HG03575 (cell line): ENCODE data around the gene PLB1.

Experiments used
- ATAC-seq: cut with Tn5 transposase; IDR thresholded peaks from one replicate; pipeline ENCODE4 v1.9.1; 2021; ENCODE audit not compliant: unreplicated experiment, insufficient number of reproducible peaks, low FRiP score; ENCODE audit errors: extremely low read depth

PLB1 gene

DNA sequence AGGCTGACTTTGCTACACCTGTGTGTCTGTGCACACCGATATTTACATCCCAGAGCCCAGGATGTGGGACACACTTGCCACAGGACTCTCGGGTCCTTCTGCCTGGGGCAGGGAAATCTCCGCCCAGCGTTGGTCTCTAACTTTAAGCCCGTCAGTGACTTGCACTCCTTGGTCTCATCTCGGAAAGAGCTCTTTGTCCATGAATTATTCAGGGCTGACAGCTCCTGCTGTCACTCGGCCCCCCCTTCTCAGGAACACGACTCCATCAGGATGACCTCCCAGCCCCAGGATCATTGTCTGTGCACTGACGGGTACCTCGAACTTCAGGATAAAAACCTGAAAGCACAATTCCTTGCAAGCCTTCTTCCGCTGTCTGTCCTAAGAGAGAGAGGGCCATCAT is 26.6 kb downstream of the PLB1 start:
- no peak for ATAC-seq

GRCh38 chr2:28523902-28524301 is 28.0 kb downstream of the PLB1 start:
- ATAC-seq: no peak

DNA sequence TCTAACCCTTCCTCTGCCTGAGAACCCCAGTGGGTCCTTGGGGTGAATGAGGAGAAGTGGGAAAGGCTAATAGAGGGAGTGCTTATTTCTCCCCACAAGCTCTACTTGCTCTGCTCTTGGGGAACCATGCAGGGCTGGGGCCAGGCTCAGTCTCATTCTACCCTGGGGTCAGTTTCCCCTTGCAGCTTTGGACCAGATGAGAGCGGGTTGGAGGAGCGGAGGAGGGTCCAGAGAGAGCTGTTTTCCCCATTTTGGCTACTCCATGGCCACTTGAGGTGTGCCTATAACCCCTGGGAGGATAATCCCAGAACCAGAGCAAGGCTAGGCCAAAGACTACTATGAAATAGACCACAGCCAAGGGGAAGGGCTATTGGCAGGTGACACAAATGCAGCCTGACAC is 29.6 kb downstream of the PLB1 start:
- ATAC-seq: no peak

DNA sequence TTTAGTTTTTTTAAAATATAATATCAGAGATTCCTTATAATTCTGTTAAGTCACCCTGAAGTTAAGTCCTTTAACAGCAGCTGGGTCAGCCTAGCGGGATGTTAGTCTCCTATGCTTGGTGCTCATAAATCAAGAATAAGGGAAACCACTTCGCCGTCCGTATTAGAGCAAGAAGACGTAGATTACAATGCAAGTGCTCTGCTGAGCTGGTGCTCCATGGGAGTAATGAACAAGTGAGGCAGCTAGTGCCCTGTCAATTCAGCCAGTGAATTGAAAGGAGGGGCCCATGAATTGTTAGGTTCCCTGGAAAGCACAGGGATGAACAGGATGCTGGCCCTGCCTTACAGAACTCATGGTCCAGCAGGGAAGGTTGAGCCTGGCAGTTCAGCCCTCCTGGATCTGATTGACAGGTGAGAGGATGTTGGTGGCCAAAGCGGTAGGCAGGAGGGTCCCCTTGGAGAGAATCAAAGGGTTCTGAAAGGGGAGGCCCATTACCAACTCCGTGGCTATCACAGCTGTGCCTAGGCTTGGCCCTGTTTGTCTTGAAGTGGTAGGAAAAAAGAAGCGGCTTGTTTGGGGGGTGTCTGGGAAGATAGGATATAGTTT is 30.8 kb downstream of the PLB1 start:
- no peak for ATAC-seq

DNA sequence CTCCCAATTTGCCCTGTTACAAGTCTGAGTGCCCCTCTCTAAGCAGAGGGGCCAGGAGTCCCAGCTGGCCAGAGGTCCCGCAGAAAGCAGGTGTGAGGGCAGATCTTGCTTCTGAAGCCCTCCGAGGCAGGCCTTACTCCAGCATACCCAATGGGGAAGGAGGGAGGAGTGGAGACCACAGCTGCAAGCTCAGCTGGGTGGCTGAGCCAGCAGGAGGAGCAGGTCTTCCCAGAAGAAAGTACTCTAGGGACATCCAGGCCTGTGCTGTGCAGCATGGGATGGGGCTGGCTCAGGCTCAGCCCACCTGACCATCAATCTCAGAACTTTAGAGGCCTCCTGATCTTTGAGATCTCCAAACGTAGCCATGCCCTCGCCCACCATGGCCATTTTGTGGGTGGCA is 31.3 kb downstream of the PLB1 start:
- ATAC-seq: no peak

DNA sequence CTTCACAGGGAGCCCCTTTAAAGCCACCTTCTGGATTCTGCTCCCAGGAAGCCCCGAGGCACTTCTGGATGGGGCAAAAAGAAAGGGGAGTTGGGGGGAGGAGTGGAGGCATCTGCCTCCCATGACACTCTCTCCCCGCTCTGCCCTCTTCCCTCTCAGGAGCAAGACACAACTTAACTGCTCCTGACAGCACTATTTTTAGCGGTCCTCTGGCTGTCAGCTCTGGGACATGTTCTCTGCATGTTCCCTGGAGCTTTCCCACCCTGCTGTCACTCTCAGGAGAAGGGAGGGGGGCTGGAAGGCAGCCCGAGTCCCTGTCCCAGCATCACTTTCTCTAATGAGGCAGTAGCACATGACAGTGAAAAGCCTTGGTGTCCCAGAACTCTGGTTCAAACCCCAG is 32.3 kb downstream of the PLB1 start:
- no peak for ATAC-seq

- no peak for ATAC-seq
These were observed 34.9 kb downstream of the PLB1 start for GRCh38 chr2:28530782-28531181.

- no peak for ATAC-seq
These were observed 36.5 kb downstream of the PLB1 start for GRCh38 chr2:28532399-28532798.

- ATAC-seq: no peak
These were observed 37.3 kb downstream of the PLB1 start for GRCh38 chr2:28533044-28533680.

DNA sequence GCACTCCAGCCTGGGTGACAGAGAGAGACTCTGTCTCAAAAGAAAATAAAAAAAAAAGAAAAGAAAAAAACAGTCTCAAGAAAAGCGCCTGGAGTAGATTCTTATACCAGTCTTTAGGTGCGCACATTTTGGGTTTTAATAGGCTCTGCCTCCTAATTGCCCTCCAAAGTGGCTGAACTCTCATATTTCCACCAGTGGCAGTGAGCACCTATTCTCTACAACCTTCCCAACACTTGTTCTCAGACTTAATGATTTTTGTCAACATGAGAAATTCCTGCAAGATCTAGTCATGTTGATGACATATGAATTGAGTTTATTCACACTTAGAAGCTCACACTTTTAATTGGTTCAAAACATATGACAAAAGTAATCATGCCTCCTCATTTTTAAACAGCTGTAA is 39.0 kb downstream of the PLB1 start:
- no peak for ATAC-seq

DNA sequence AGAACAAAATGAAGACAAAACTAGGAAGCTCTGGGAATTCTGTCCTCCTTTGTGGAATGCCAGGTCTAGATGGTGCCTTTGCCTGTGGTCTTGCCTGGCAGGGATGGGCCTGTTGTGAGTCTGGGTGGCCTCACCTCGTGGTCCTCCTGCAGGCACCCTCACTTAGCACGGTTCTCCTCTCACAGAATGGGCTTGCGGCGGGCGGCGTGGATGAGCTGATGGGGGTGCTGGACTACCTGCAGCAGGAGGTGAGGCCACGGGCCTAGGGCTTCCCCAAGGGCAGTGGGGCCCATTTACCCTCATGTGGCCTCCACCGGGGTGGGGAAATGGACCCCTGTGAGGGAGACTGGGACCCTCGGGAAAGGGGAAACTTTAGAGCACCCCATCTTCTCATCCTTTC is 42.3 kb downstream of the PLB1 start:
- no peak for ATAC-seq

DNA sequence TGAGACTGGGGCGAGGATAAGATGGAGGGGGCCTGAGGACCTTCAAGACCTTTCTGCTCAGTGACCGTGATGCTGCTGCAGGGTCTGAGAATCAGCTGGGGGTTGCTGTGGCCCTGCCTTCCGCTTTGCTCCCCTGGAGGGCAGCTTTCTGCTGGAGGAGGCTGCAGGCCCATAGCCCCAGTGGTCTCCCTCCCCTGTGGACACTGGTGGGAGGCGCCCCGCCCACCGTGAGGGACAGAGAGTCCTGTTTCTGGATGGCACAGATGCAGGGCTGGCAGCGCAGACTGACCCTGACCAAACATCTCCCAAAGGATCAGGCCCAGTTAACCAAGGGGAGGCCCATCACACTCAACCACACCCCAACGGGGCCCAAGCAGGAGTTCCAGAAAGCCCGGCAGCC is 42.8 kb downstream of the PLB1 start:
- no peak for ATAC-seq

GRCh38 chr2:28539118-28539541 is 43.3 kb downstream of the PLB1 start:
- ATAC-seq: no peak

GRCh38 chr2:28543316-28544035 is 47.6 kb downstream of the PLB1 start:
- no peak for ATAC-seq

DNA sequence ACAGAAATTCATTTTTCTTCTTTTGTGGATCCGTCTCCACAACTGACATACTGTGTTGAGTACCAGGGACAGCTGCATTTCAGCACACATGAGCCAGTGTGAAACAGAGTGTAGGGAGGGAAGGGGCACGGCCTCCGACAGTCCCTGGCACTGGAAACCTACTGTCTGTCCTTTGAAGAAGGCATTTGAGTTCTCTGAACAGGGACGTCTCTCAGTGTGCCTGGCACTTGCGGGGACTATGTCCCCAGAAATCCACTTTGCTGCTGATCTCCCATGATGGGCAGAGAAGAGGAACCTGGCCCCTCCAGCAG is 48.1 kb downstream of the PLB1 start:
- no peak for ATAC-seq

- no peak for ATAC-seq
These were observed 48.6 kb downstream of the PLB1 start for GRCh38 chr2:28544405-28544921.

DNA sequence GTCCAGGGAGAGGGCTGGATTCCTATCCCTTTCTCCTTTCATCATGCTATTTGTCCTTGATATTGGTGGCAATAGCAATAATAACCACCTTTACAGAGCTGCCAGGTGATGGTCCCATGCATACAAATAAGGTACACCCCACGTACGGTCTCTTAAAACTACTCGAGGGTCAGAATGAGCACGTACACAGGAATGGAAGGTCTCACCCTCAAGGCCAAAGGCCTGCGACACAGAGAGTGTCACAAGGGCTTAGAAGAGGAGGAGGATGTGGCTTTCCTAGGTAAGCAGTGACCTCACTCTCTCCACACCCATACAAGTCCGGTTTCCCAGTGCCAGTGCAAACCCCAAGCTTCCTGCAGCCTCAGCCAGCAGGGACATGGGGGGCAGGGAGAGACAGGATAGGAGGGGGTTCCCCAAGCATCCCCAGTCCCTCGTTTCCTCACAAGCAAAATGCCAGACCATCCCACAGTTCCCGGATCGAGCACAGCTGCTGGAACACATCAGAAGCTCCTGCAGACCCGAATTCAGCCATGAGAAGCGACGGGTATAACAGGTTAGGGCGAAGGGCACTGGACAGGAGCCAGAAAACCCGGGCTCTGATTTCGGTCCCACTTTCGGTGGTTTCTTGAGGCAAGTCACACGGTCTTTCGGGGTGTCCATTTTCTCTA is 49.2 kb downstream of the PLB1 start:
- ATAC-seq: no peak

DNA sequence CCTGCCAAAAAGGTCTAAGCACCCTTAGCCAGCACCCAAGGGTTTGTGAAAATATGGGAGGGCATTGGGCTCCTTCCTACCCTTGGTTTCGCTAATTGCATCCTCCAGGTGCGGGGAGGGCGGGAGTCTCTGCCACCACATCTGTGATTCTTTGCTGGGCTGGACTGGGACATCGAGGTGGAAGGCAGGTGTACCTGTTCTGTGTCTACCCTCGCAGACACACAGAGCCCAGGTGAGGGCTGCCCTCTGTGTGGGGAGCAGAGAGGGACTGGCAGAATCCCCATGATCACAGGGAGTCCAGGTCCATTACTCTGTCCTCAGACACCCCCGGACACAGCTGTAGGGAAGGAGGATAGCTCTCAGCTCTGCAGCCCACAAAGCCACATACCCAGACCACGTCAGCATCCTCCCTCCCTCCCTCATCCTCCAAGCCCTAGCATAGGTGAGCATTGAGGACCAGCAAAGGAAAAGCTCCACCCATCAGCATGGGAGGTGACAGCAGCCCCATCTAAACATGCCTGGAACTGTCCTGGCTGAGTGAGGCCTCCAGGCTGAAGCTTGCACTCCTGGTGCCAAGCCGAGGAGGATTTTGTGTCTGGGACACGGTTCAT is 49.8 kb downstream of the PLB1 start:
- ATAC-seq: no peak

DNA sequence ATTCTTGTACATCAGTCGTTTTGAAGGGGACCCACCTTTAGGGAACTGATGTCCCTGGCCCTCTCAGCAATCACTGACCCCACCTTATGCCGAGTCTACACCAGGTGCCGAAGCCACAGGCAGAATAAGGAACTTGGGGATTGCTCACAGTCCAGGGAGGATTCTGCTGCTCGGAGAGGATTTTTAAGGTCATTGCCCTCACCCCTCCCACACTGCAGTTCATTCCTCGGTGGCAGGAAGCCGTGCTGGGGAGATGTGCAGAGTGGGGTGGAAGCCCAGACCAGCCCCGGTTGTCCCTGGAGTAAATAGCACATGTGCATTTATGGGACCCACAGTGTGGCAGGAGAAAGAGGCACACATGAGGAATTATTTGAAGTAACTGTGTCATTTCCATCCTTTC is 50.4 kb downstream of the PLB1 start:
- ATAC-seq: no peak
